Neutrophil (primary cell): ENCODE data around the gene RPL38.
A peak's percentile ranks its signal among the peaks of the same experiment; 100 is the strongest.

Experiments
- H3K27ac ChIP-seq: fragments of 200-600 bp; sonication (generic); 2 replicates; pipeline ENCODE4 v1.5.1; 2016; ENCODE audit warnings: mild to moderate bottlenecking, moderate library complexity
- H3K27me3 ChIP-seq: fragments of 200-600 bp; sonication (generic); 2 replicates; pipeline ENCODE4 v1.6.0; 2016; ENCODE audit warnings: mild to moderate bottlenecking
- H3K36me3 ChIP-seq: fragments of 200-600 bp; sonication (generic); 2 replicates; pipeline ENCODE4 v1.5.1; 2017
- H3K4me1 ChIP-seq, 2 experiments: fragments of 200-600 bp in 1 of 2; sonication (generic) in 1 of 2; 1 replicate in 1 of 2; 2 replicates in 1 of 2; pipeline versions ENCODE4 v1.5.1 to v1.6.1; 2013 to 2016; ENCODE audit warnings: low read depth in 1 of 2, low read length in 1 of 2, mild to moderate bottlenecking in 1 of 2, moderate library complexity in 1 of 2; ENCODE audit not compliant: control insufficient read depth in 1 of 2, insufficient read depth in 1 of 2
- H3K4me3 ChIP-seq, 2 experiments: fragments of 200-600 bp in 1 of 2; sonication (generic) in 1 of 2; 1 replicate in 1 of 2; 2 replicates in 1 of 2; pipeline ENCODE4 v1.5.1; 2013 to 2016; ENCODE audit warnings: low read depth in 1 of 2, low read length in 1 of 2, mild to moderate bottlenecking in 1 of 2, moderate library complexity in 1 of 2
- H3K9me3 ChIP-seq: fragments of 200-600 bp; sonication (generic); 2 replicates; pipeline ENCODE4 v1.5.1; 2016
- TF ChIP-seq, protein P1 (sequence below): fragments of 200-600 bp; sonication (generic); IDR thresholded peaks from 2 replicates; pipeline ENCODE4 v1.5.1; 2016; ENCODE audit warnings: antibody characterized with exemption

Gene RPL38

DNA sequence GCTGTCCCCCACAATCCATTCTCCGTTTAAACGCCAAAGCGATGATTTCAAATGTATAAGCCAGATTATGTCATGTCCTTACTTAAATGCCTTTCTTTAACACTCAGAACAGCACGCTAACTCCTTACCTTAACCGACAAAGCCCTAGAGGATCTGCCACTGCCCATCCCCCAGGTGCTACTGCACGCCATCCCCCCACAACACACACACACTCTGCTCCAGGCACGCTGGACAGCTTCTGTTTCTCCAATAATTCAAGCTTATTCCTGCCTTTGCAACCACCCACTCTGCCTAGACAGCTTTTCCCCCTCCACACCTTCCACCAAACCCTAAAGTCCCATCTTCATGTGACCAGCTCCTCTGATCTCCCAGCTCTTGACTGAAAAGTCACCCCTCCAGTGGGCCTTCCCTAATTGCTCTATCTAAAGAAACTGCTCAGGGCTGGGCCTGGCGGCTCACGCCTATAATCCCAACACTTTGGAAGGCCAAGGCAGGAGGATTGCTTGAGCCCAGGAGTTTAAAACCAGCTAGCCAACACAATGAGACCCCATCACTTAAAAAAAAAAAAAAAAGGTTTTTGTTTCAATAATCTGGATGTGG is 38.9 kb upstream of the RPL38 start:
- Histone ChIP-seq H3K27me3 (peaks cover 26% of the 10 kb centered on the region), H3K36me3 (no peaks in the 10 kb centered on the region), H3K4me1 (peaks cover 3 to 7% of the 10 kb centered on the region in 2 experiments), H3K27ac (no peak overlapping the region), H3K9me3 (no peaks in the 10 kb centered on the region), H3K4me3 (no peak overlapping the region)
- TF ChIP-seq, protein P1, sequence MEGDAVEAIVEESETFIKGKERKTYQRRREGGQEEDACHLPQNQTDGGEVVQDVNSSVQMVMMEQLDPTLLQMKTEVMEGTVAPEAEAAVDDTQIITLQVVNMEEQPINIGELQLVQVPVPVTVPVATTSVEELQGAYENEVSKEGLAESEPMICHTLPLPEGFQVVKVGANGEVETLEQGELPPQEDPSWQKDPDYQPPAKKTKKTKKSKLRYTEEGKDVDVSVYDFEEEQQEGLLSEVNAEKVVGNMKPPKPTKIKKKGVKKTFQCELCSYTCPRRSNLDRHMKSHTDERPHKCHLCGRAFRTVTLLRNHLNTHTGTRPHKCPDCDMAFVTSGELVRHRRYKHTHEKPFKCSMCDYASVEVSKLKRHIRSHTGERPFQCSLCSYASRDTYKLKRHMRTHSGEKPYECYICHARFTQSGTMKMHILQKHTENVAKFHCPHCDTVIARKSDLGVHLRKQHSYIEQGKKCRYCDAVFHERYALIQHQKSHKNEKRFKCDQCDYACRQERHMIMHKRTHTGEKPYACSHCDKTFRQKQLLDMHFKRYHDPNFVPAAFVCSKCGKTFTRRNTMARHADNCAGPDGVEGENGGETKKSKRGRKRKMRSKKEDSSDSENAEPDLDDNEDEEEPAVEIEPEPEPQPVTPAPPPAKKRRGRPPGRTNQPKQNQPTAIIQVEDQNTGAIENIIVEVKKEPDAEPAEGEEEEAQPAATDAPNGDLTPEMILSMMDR, result no peak

DNA sequence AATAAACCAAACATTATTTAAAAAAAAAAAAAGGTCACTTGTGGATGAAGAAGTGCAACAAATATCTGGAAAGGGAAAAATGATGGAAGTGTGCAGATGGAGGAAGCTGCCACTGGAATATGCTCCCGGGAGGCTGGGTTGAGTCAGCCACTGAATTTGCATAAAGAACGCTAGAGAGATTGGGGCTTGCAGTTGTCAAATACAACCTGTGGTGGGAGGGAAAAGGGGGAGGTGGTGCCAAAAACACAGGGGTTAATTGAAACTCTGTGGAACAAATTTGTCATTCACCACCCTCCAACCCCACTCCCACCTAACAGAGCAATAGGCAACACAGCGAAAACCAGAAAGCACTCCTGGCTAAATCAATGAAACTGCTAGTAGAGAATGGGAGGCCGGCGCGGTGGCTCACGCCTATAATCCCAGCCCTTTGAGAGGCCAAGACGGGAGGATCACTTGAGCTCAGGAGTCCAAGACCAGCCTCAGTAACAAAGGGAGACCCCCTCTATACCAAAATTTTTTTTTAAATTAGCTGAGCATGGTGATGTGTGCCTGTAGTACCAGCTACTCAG is 37.6 kb upstream of the RPL38 start:
- peaks cover 25% of the 10 kb centered on the region for H3K27me3 ChIP-seq
- H3K36me3 ChIP-seq, result no peaks in the 10 kb centered on the region
- TF ChIP-seq, protein P1, result no peak

DNA sequence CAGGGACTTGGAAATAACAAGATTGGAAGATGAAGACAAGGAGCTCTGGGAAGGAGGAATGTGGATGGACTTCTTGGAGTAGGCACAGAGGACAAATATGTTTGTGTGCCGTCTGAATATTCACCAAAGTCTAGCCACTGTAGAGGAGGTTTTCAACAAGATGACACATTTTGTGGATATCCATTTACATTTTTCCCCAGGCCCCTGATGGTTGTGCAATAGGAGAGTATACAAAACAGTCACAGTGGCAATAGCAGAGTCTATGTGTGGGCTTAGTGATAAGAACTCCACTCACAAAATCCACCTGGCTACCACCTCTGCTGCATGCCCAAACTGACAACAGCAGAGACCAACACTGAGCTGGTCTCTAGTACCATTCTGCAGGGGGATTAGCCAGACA is 32.6 kb upstream of the RPL38 start:
- no peaks in the 10 kb centered on the region for H3K9me3 ChIP-seq
- TF ChIP-seq, protein P1, result no peak
- no peaks in the 10 kb centered on the region for H3K4me1 ChIP-seq
- H3K27ac ChIP-seq, result no peak overlapping the region
- no peak overlapping the region for H3K4me3 ChIP-seq
- H3K36me3 ChIP-seq, result no peaks in the 10 kb centered on the region
- peaks cover 26% of the 10 kb centered on the region for H3K27me3 ChIP-seq

More for the DNA sequence above, 37.6 kb upstream of the RPL38 start:
- no peak overlapping the region for H3K27ac ChIP-seq
- H3K9me3 ChIP-seq, result no peaks in the 10 kb centered on the region
- H3K4me3 ChIP-seq, result no peak overlapping the region
- H3K4me1 ChIP-seq, result peaks cover 3 to 7% of the 10 kb centered on the region in 2 experiments

DNA sequence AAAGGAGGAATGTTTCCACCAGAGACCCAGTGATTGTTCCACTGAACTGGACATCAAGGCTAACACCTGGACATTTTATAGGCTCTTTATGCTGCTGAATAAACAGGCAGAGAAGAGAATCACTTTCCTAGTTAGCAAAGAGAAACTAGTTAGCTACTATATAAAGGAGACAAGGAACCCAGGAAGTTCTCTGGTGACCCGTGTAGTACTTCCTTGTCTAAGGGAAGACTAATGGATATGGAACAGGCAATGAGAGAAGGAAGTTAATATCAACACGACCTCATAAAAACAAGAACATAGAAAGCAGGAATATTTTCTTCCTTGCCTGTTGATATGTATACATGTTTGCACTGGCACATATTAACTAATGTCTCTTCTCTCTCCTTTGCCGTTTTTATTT is 30.8 kb upstream of the RPL38 start:
- Histone ChIP-seq H3K27me3 (peaks cover 30% of the 10 kb centered on the region), H3K9me3 (no peaks in the 10 kb centered on the region), H3K27ac (no peak overlapping the region), H3K4me1 (no peaks in the 10 kb centered on the region), H3K36me3 (no peaks in the 10 kb centered on the region), H3K4me3 (no peak overlapping the region)
- TF ChIP-seq, protein P1, result no peak

DNA sequence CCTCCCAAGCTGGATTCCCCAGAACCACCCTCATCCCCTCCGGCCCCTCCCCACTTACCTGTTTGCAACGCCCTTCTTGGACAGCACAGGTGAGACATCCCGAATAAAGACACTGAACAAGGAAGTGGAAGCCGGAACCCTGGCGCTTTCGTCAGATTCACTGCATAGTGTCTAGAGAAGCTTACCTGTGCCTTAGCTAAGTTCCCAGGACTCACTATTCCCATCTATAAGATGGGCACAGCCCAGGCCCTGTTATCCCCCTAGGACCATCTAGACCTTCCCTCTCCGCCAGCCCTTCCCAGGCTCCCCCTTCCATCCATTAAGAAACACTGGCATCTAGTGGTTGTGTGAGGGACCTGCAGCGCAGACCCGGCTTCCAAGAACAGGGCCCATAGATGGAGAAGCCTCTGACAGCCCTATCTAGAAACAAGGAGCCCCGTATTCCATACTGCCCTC is 26.9 kb upstream of the RPL38 start:
- no peak overlapping the region for H3K27ac ChIP-seq
- peaks cover 36% of the 10 kb centered on the region for H3K27me3 ChIP-seq
- TF ChIP-seq, protein P1, result peak; percentile 52

More for the DNA sequence above, 26.9 kb upstream of the RPL38 start:
- no peaks in the 10 kb centered on the region for H3K4me1 ChIP-seq
- H3K9me3 ChIP-seq, result no peaks in the 10 kb centered on the region
- no peaks in the 10 kb centered on the region for H3K36me3 ChIP-seq
- no peak overlapping the region for H3K4me3 ChIP-seq
